MM.1S (cell line): ENCODE data around the gene MILR1.

ENCODE experiments used
- DNase-seq: peaks from one replicate; pipeline ENCODE4 v3.0.0-alpha.2; 2015
- H2AFZ ChIP-seq: fragments of 300-600 bp; sonication (generic); 2 replicates; pipeline ENCODE4 v1.6.0; 2016; ENCODE audit warnings: antibody characterized with exemption, low read length
- H3F3A ChIP-seq: fragments of 300-600 bp; sonication (generic); 2 replicates; pipeline ENCODE4 v1.6.1; 2016; ENCODE audit warnings: mild to moderate bottlenecking, antibody characterized with exemption, low read length, moderate library complexity, mixed read lengths; ENCODE audit not compliant: insufficient read depth
- H3K27ac ChIP-seq: fragments of 300-600 bp; sonication (generic); 2 replicates; pipeline ENCODE4 v1.5.1; 2016; ENCODE audit warnings: mild to moderate bottlenecking, low read length
- H3K27me3 ChIP-seq: fragments of 300-600 bp; sonication (generic); replicated peaks from 2 replicates; pipeline ENCODE4 v1.6.0; 2016; ENCODE audit warnings: low read length; ENCODE audit not compliant: insufficient read depth
- H3K36me3 ChIP-seq: fragments of 300-600 bp; sonication (generic); replicated peaks from 2 replicates; pipeline ENCODE4 v1.6.1; 2016; ENCODE audit warnings: mild to moderate bottlenecking, low read length, mixed read lengths; ENCODE audit not compliant: insufficient read depth
- H3K4me1 ChIP-seq: fragments of 300-600 bp; sonication (generic); 2 replicates; pipeline ENCODE4 v1.6.1; 2016; ENCODE audit warnings: low read length, mixed read lengths
- H3K4me2 ChIP-seq: fragments of 300-600 bp; sonication (generic); 2 replicates; pipeline ENCODE4 v1.6.0; 2016; ENCODE audit warnings: low read depth, low read length
- H3K4me3 ChIP-seq: fragments of 300-600 bp; sonication (generic); 2 replicates; pipeline ENCODE4 v1.5.1; 2016; ENCODE audit warnings: low read length, mixed read lengths
- H3K79me2 ChIP-seq: fragments of 300-600 bp; sonication (generic); 2 replicates; pipeline ENCODE4 v1.6.1; 2016; ENCODE audit warnings: mixed run types, low read length, mixed read lengths
- H3K9ac ChIP-seq: fragments of 300-600 bp; sonication (generic); 2 replicates; pipeline ENCODE4 v1.6.1; 2016; ENCODE audit warnings: low read length, mixed read lengths
- H3K9me2 ChIP-seq: fragments of 300-600 bp; sonication (generic); replicated peaks from 2 replicates; pipeline ENCODE4 v1.6.1; 2016; ENCODE audit warnings: mild to moderate bottlenecking, low read length, mixed read lengths; ENCODE audit not compliant: insufficient read depth
- H3K9me3 ChIP-seq: fragments of 300-600 bp; sonication (generic); replicated peaks from 2 replicates; pipeline ENCODE4 v1.6.1; 2016; ENCODE audit warnings: mild to moderate bottlenecking, low read length, mixed read lengths; ENCODE audit not compliant: insufficient read depth
- H4K20me1 ChIP-seq: fragments of 300-600 bp; sonication (generic); 2 replicates; pipeline ENCODE4 v1.6.1; 2016; ENCODE audit warnings: mild to moderate bottlenecking, low read length, moderate library complexity, mixed read lengths; ENCODE audit not compliant: insufficient read depth
- CTCF ChIP-seq: fragments of 300-600 bp; sonication (generic); IDR thresholded peaks from 2 replicates; pipeline ENCODE4 v1.5.1; 2016; ENCODE audit warnings: antibody characterized with exemption, low read length, mixed read lengths
- EZH2 ChIP-seq: fragments of 300-600 bp; sonication (generic); optimal IDR thresholded peaks from 2 replicates; pipeline ENCODE3; 2017; ENCODE audit warnings: low read depth, mild to moderate bottlenecking, antibody characterized with exemption, low read length, mixed read lengths
- EZH2phosphoT487 ChIP-seq: fragments of 300-600 bp; sonication (generic); IDR thresholded peaks from 2 replicates; pipeline ENCODE4 v1.6.1; 2018; ENCODE audit warnings: antibody characterized with exemption, low read length

The MILR1 gene

GRCh38 chr17:64448665-64449512 lies at the start of gene MILR1:
TSS of gene MILR1 (plus strand) at chr17:64449115. CDS start at chr17:64449169, 54 bp downstream.
- no peaks in the 10 kb centered on the region for H3K79me2 ChIP-seq
- no peaks in the 10 kb centered on the region for H3K36me3 ChIP-seq
- no peaks in the 10 kb centered on the region for H4K20me1 ChIP-seq
- H3K4me1 ChIP-seq = no peaks in the 10 kb centered on the region
- no peaks in the 10 kb centered on the region for H3K9me3 ChIP-seq
- no peaks in the 10 kb centered on the region for H3K9me2 ChIP-seq
- peak within 1 kb of the TSS; percentile 33 for H2AFZ ChIP-seq
- peak within 1 kb of the TSS; percentile 25; the same call in 1 of the 2 replicates for H3K27ac ChIP-seq
- TF ChIP-seq EZH2 (no peak), CTCF (no peak), EZH2phosphoT487 (no peak)
- 0 out of 2 replicates have a peak within 1 kb of the TSS, but pooled peaks have one; percentile 7 for H3K4me3 ChIP-seq
- H3K9ac ChIP-seq = no peak within 1 kb of the TSS
- peak; percentile 21 for DNase-seq
- H3K27me3 ChIP-seq = no peaks in the 10 kb centered on the region
- no peaks in the 10 kb centered on the region for H3F3A ChIP-seq
- H3K4me2 ChIP-seq = peak within 1 kb of the TSS; percentile 42

GRCh38 chr17:64399767-64400156 lies 49.2 kb upstream of the MILR1 start:
- no peak for DNase-seq
- Histone ChIP-seq H3K79me2 (no peaks in the 10 kb centered on the region), H3F3A (no peaks in the 10 kb centered on the region), H3K9me2 (no peaks in the 10 kb centered on the region), H3K4me1 (peaks cover 10% of the 10 kb centered on the region; the same call in 1 of the 2 replicates), H3K4me2 (no peak overlapping the region), H2AFZ (no peak overlapping the region), H3K9me3 (no peaks in the 10 kb centered on the region), H4K20me1 (no peaks in the 10 kb centered on the region), H3K9ac (no peak overlapping the region), H3K4me3 (no peak overlapping the region), H3K36me3 (no peaks in the 10 kb centered on the region), H3K27me3 (no peaks in the 10 kb centered on the region), H3K27ac (no peak overlapping the region)
- TF ChIP-seq EZH2phosphoT487 = no peak
- TF ChIP-seq EZH2 = no peak
- TF ChIP-seq CTCF = no peak

GRCh38 chr17:64400642-64401041 lies 48.3 kb upstream of the MILR1 start:
- Histone ChIP-seq H3F3A (no peaks in the 10 kb centered on the region), H3K79me2 (no peaks in the 10 kb centered on the region), H3K27ac (no peak overlapping the region), H3K9me3 (no peaks in the 10 kb centered on the region), H3K9ac (no peak overlapping the region), H3K36me3 (no peaks in the 10 kb centered on the region), H4K20me1 (no peaks in the 10 kb centered on the region), H3K4me2 (no peak overlapping the region), H3K4me3 (no peak overlapping the region), H3K9me2 (no peaks in the 10 kb centered on the region), H3K27me3 (no peaks in the 10 kb centered on the region), H2AFZ (no peak overlapping the region), H3K4me1 (peaks cover 10% of the 10 kb centered on the region; the same call in 1 of the 2 replicates)
- DNase-seq = no peak
- TF ChIP-seq EZH2phosphoT487 (no peak), EZH2 (no peak), CTCF (no peak)
